Astrocyte (in vitro differentiated cells and primary cell): Measurements from ENCODE around the gene PKD1L1. TPM values are rescaled to one million over a fixed set of nuclear protein-coding genes. Genes with fewer than 3 reads are reported as not detected.
A peak's percentile ranks its signal among the peaks of the same experiment; 100 is the strongest.
"Not testable (repeated sequence)": the region's sequence is repeated elsewhere in the genome, so short reads cannot be mapped to it uniquely, and the experiment has no call there.

ENCODE experiments used
- DNase-seq: peaks from one replicate; pipeline ENCODE4 v3.0.0-alpha.2; 2010; ENCODE audit warnings: low read depth
- FAIRE-seq: peaks from 2 replicates; lab custom pipeline; 2011; peaks lifted over from hg19 to GRCh38; lab: Jason Lieb, UNC
- H2AFZ ChIP-seq: 2 replicates; pipeline ENCODE4 v1.6.0; 2012; ENCODE audit warnings: low read depth, low read length, inconsistent platforms
- H3K27ac ChIP-seq: 2 replicates; pipeline ENCODE4 v1.5.1; 2011; ENCODE audit warnings: low read depth, low read length, inconsistent platforms
- H3K27me3 ChIP-seq: 2 replicates; pipeline ENCODE4 v1.6.0; 2011; ENCODE audit warnings: low read length, inconsistent platforms; ENCODE audit not compliant: insufficient read depth
- H3K36me3 ChIP-seq: 2 replicates; pipeline ENCODE4 v1.5.1; 2011; ENCODE audit warnings: low read length, inconsistent platforms; ENCODE audit not compliant: insufficient read depth
- H3K4me1 ChIP-seq: 2 replicates; pipeline ENCODE4 v1.5.1; 2011; ENCODE audit warnings: low read length, inconsistent platforms; ENCODE audit not compliant: insufficient read depth
- H3K4me2 ChIP-seq: 2 replicates; pipeline ENCODE4 v1.6.0; 2012; ENCODE audit warnings: low read length, inconsistent platforms
- H3K4me3 ChIP-seq: 2 replicates; pipeline ENCODE4 v1.5.1; 2011; ENCODE audit warnings: low read depth, mild to moderate bottlenecking, low read length, inconsistent platforms; ENCODE audit not compliant: insufficient read depth
- H3K79me2 ChIP-seq: 2 replicates; pipeline ENCODE4 v1.6.0; 2012; ENCODE audit warnings: mild to moderate bottlenecking, low read length, inconsistent platforms; ENCODE audit not compliant: insufficient read depth
- H3K9ac ChIP-seq: 2 replicates; pipeline ENCODE4 v1.6.0; 2012; ENCODE audit warnings: mild to moderate bottlenecking, low read length, inconsistent platforms
- H3K9me3 ChIP-seq: 2 replicates; pipeline ENCODE4 v1.5.1; 2012; ENCODE audit warnings: low read depth, mild to moderate bottlenecking, low read length, inconsistent platforms; ENCODE audit not compliant: insufficient read depth
- H4K20me1 ChIP-seq: 2 replicates; pipeline ENCODE4 v1.6.0; 2012; ENCODE audit warnings: low read length, inconsistent platforms; ENCODE audit not compliant: insufficient read depth
- H3K27ac Mint-ChIP-seq: one replicate; pipeline ENCODE4 v1.8.0; 2021; ENCODE audit warnings: mild to moderate bottlenecking, mixed read lengths; ENCODE audit not compliant: unreplicated experiment
- H3K27me3 Mint-ChIP-seq: one replicate; pipeline ENCODE4 v1.8.0; 2021; ENCODE audit warnings: low read depth, mixed read lengths; ENCODE audit not compliant: unreplicated experiment
- H3K36me3 Mint-ChIP-seq: one replicate; pipeline ENCODE4 v1.8.0; 2021; ENCODE audit warnings: low read depth, mixed read lengths; ENCODE audit not compliant: unreplicated experiment
- H3K4me1 Mint-ChIP-seq: one replicate; pipeline ENCODE4 v1.8.0; 2021; ENCODE audit warnings: low read depth, mixed read lengths; ENCODE audit not compliant: unreplicated experiment
- H3K4me3 Mint-ChIP-seq: one replicate; pipeline ENCODE4 v1.8.0; 2021; ENCODE audit warnings: mild to moderate bottlenecking, moderate library complexity, mixed read lengths; ENCODE audit not compliant: unreplicated experiment
- H3K9me3 Mint-ChIP-seq: one replicate; pipeline ENCODE4 v1.8.0; 2021; ENCODE audit warnings: mild to moderate bottlenecking, mixed read lengths; ENCODE audit not compliant: unreplicated experiment
- CTCF ChIP-seq: IDR thresholded peaks from 2 replicates; pipeline ENCODE4 v1.5.1; 2011; ENCODE audit warnings: low read depth, mild to moderate bottlenecking, inconsistent platforms, low read length, moderate library complexity; ENCODE audit not compliant: insufficient read depth
- EZH2 ChIP-seq: IDR thresholded peaks from 2 replicates; pipeline ENCODE4 v1.6.1; 2012; ENCODE audit warnings: mild to moderate bottlenecking, low read length, inconsistent platforms; ENCODE audit not compliant: insufficient read depth
- total RNA-seq: library from RNA; stranded (reverse); gene quantifications from 2 replicates; pipeline ENCODE4 v1.2.1, GENCODE V29; 2021

The PKD1L1 gene
- total RNA-seq, 1 donor from 2014 or later, result 0.39 TPM

- no peak overlapping the region for H3K4me2 ChIP-seq
- peaks cover 12% of the 10 kb centered on the region for H3K79me2 ChIP-seq
- H3K36me3 ChIP-seq, result peaks cover 6% of the 10 kb centered on the region
- H3K4me3 ChIP-seq, result no peak overlapping the region
- TF ChIP-seq CTCF, result no peak
- TF ChIP-seq EZH2, result no peak
- H3K4me1 Mint-ChIP-seq, result peaks cover 7% of the 10 kb centered on the region
- DNase-seq (no peak), FAIRE-seq (no peak)
- H3K9ac ChIP-seq, result no peak overlapping the region
- no peak overlapping the region for H2AFZ ChIP-seq
- H3K27ac Mint-ChIP-seq, result no peak overlapping the region
- no peaks in the 10 kb centered on the region for H3K9me3 ChIP-seq
- peaks cover 7% of the 10 kb centered on the region for H3K4me1 ChIP-seq
- H3K27me3 ChIP-seq, result no peaks in the 10 kb centered on the region
- no peaks in the 10 kb centered on the region for H3K27me3 Mint-ChIP-seq
- no peak overlapping the region for H3K4me3 Mint-ChIP-seq
- no peak overlapping the region for H3K27ac ChIP-seq
- H4K20me1 ChIP-seq, result no peaks in the 10 kb centered on the region
- H3K36me3 Mint-ChIP-seq, result peaks cover 2% of the 10 kb centered on the region
- no peaks in the 10 kb centered on the region for H3K9me3 Mint-ChIP-seq
Observed at GRCh38 chr7:47982610-47983009, 34.3 kb upstream of the PKD1L1 start.

GRCh38 chr7:47980648-47981047, 32.4 kb upstream of the PKD1L1 start:
- H3K4me3 ChIP-seq, H3K4me1 ChIP-seq, DNase-seq, H3K4me3 Mint-ChIP-seq, FAIRE-seq, H4K20me1 ChIP-seq, H2AFZ ChIP-seq, H3K27ac Mint-ChIP-seq, H3K9me3 Mint-ChIP-seq, H3K36me3 Mint-ChIP-seq, H3K27me3 ChIP-seq, H3K4me2 ChIP-seq, H3K9me3 ChIP-seq, H3K9ac ChIP-seq, H3K27ac ChIP-seq, H3K4me1 Mint-ChIP-seq, H3K27me3 Mint-ChIP-seq: not testable (repeated sequence)
- peaks cover 12% of the 10 kb centered on the region for H3K79me2 ChIP-seq
- H3K36me3 ChIP-seq, result peaks cover 24% of the 10 kb centered on the region

- H3K27ac Mint-ChIP-seq, result peak overlapping the region; percentile 99
Observed at GRCh38 chr7:47979832-47980181, 31.5 kb upstream of the PKD1L1 start.

More at GRCh38 chr7:47979832-47980181, 31.5 kb upstream of the PKD1L1 start:
- Histone ChIP-seq H3K9me3 (no peaks in the 10 kb centered on the region), H3K27ac (no peak overlapping the region), H4K20me1 (no peaks in the 10 kb centered on the region), H2AFZ (peak overlapping the region; percentile 85), H3K4me1 (peaks cover 7% of the 10 kb centered on the region), H3K4me3 (peak overlapping the region; percentile 87), H3K9ac (peak overlapping the region; percentile 87), H3K4me2 (peak overlapping the region; percentile 91), H3K36me3 (peaks cover 29% of the 10 kb centered on the region), H3K79me2 (peaks cover 12% of the 10 kb centered on the region), H3K27me3 (no peaks in the 10 kb centered on the region)
- H3K27me3 Mint-ChIP-seq, result no peaks in the 10 kb centered on the region
- DNase-seq (no peak), FAIRE-seq (no peak)
- peaks cover 6% of the 10 kb centered on the region for H3K36me3 Mint-ChIP-seq
- no peaks in the 10 kb centered on the region for H3K9me3 Mint-ChIP-seq
- TF ChIP-seq EZH2 (no peak), CTCF (no peak)
- H3K4me1 Mint-ChIP-seq, result peaks cover 7% of the 10 kb centered on the region
- peak overlapping the region; percentile 99 for H3K4me3 Mint-ChIP-seq
